Measurements from ENCODE around the gene HOXC10.

Gene HOXC10

GRCh38 chr12:53977596-53978445 is 7.1 kb upstream of the HOXC10 start:
- no peak for DNase-seq (ENCODE audit: low spot score)

GRCh38 chr12:53978477-53979356 is 6.2 kb upstream of the HOXC10 start:
- DNase-seq (ENCODE audit: low spot score): no peak

GRCh38 chr12:53980104-53980801 is 4.7 kb upstream of the HOXC10 start:
- no peak for DNase-seq (ENCODE audit: low spot score)

- DNase-seq (ENCODE audit: low spot score): no peak
Measured at GRCh38 chr12:53980802-53981496, 4.0 kb upstream of the HOXC10 start.

- DNase-seq (ENCODE audit: low spot score): no peak
Measured at GRCh38 chr12:53981634-53982565, 3.0 kb upstream of the HOXC10 start.

GRCh38 chr12:53982648-53983567 is 2.0 kb upstream of the HOXC10 start:
- no peak for DNase-seq (ENCODE audit: low spot score)

GRCh38 chr12:53983568-53983949 is 1.4 kb upstream of the HOXC10 start:
- DNase-seq (ENCODE audit: low spot score): no peak

GRCh38 chr12:53983950-53984572 is 885 bp upstream of the HOXC10 start:
- no peak for DNase-seq (ENCODE audit: low spot score)

GRCh38 chr12:53985692-53985993 is 697 bp downstream of the HOXC10 start:
- no peak for DNase-seq (ENCODE audit: low spot score)

GRCh38 chr12:53985994-53986685 is 1.2 kb downstream of the HOXC10 start:
- DNase-seq (ENCODE audit: low spot score): no peak

- DNase-seq (ENCODE audit: low spot score): no peak
Measured at GRCh38 chr12:53986686-53987483, 1.9 kb downstream of the HOXC10 start.

GRCh38 chr12:53987787-53988230 is 2.9 kb downstream of the HOXC10 start:
- no peak for DNase-seq (ENCODE audit: low spot score)

GRCh38 chr12:53988541-53989226 is 3.7 kb downstream of the HOXC10 start:
- no peak for DNase-seq (ENCODE audit: low spot score)

- DNase-seq (ENCODE audit: low spot score): peak; percentile 34
Measured at GRCh38 chr12:53989227-53990113, 4.5 kb downstream of the HOXC10 start.

- DNase-seq (ENCODE audit: low spot score): no peak
Measured at GRCh38 chr12:53990311-53991076, 5.5 kb downstream of the HOXC10 start.
